PC-9 (cell line): ENCODE results near the gene NDUFAF8. TPM values are rescaled to one million over a fixed set of nuclear protein-coding genes. Genes with fewer than 3 reads are reported as not detected.

ENCODE experiments used
- BruUV-seq: library from RNA; stranded (reverse); fragments of 400-500 nt; replicated peaks from 2 replicates; lab custom pipeline; 2021; lab: Mats Ljungman, UMichigan
- CTCF ChIA-PET: fragments of 300-600 bp; sonication (Branson Sonifier 250); formaldehyde crosslinking; loops from one replicate; lab custom pipeline; 2022; ENCODE audit warnings: antibody characterized with exemption; lab: Charles Lee
- POLR2A ChIA-PET: fragments of 300-600 bp; sonication (Branson Sonifier 250); formaldehyde crosslinking; loops from one replicate; lab custom pipeline; 2022; ENCODE audit warnings: antibody characterized with exemption; ENCODE audit not compliant: unreplicated experiment; lab: Charles Lee
- DNase-seq, 2 experiments: peaks; one replicate each; pipeline versions ENCODE4 v3.0.0 to v3.0.0-alpha.2; 2015 to 2022; ENCODE audit warnings: mixed read lengths in 1 of 2
- H2AFZ ChIP-seq: fragments of 200-600 bp; sonication (generic); 2 replicates; pipeline ENCODE4 v1.8.1; 2017; ENCODE audit warnings: antibody characterized with exemption
- H3F3A ChIP-seq: fragments of 200-600 bp; sonication (generic); 2 replicates; pipeline ENCODE4 v1.8.1; 2017; ENCODE audit warnings: antibody characterized with exemption, mild to moderate bottlenecking, low read depth; ENCODE audit not compliant: insufficient read depth
- H3K27ac ChIP-seq: fragments of 200-600 bp; sonication (generic); 2 replicates; pipeline ENCODE4 v1.6.1; 2016; ENCODE audit warnings: mixed run types
- H3K27me3 ChIP-seq: fragments of 200-600 bp; sonication (generic); 2 replicates; pipeline ENCODE4 v1.6.1; 2016; ENCODE audit warnings: low read depth, mixed run types; ENCODE audit not compliant: insufficient read depth
- H3K36me3 ChIP-seq: fragments of 200-600 bp; sonication (generic); 2 replicates; pipeline ENCODE4 v1.6.1; 2016; ENCODE audit warnings: low read depth, mixed run types
- H3K4me1 ChIP-seq: fragments of 200-600 bp; sonication (generic); replicated peaks from 2 replicates; pipeline ENCODE4 v1.6.1; 2016; ENCODE audit warnings: mixed run types; ENCODE audit not compliant: insufficient read depth
- H3K4me2 ChIP-seq: fragments of 200-600 bp; sonication (generic); 2 replicates; pipeline ENCODE4 v1.6.1; 2017; ENCODE audit warnings: mixed run types
- H3K4me3 ChIP-seq: fragments of 200-600 bp; sonication (generic); 2 replicates; pipeline ENCODE4 v1.6.1; 2016; ENCODE audit warnings: mixed run types
- H3K79me2 ChIP-seq: fragments of 200-600 bp; sonication (generic); 2 replicates; pipeline ENCODE4 v1.6.1; 2017; ENCODE audit warnings: low read depth, mixed run types
- H3K9me2 ChIP-seq: fragments of 200-600 bp; sonication (generic); 2 replicates; pipeline ENCODE4 v1.8.1; 2017; ENCODE audit warnings: mild to moderate bottlenecking; ENCODE audit not compliant: insufficient read depth
- H3K9me3 ChIP-seq: fragments of 200-600 bp; sonication (generic); 2 replicates; pipeline ENCODE4 v1.8.1; 2016; ENCODE audit warnings: low read depth; ENCODE audit not compliant: insufficient read depth
- H4K20me1 ChIP-seq: fragments of 200-600 bp; sonication (generic); 2 replicates; pipeline ENCODE4 v1.8.1; 2017; ENCODE audit not compliant: insufficient read depth
- CTCF ChIP-seq: fragments of 200-600 bp; sonication (generic); conservative IDR thresholded peaks from 2 replicates; pipeline ENCODE4 v1.6.1; 2017; ENCODE audit warnings: mixed run types, antibody characterized with exemption, mild to moderate bottlenecking, moderate library complexity
- EZH2 ChIP-seq: fragments of 200-600 bp; sonication (generic); IDR thresholded peaks from 2 replicates; pipeline ENCODE4 v1.8.0; 2017; ENCODE audit warnings: antibody characterized with exemption, low read depth
- intact Hi-C: fragments of 100-400 bp; cut with micrococcal nuclease; formaldehyde crosslinking; loops from one replicate; pipeline ENCODE4 v1.10.0; 2022; ENCODE audit not compliant: unreplicated experiment
- total RNA-seq: library from RNA; stranded (reverse); gene quantifications from 2 replicates; pipeline ENCODE4 v1.2.3, GENCODE V29; 2021

Gene NDUFAF8
- total RNA-seq, 1 experiment from 2014 or later: 53.3 TPM

- intact Hi-C loops: no loop called here
- no peak for DNase-seq
- H3K4me1 ChIP-seq: peaks cover 8% of the 10 kb centered on the region; the same call in 1 of the 2 replicates
- H3K36me3 ChIP-seq: no peaks in the 10 kb centered on the region
- peaks cover 23% of the 10 kb centered on the region for H4K20me1 ChIP-seq
- H3K27me3 ChIP-seq: no peaks in the 10 kb centered on the region
- no peak overlapping the region for H2AFZ ChIP-seq
- ChIA-PET CTCF (no interaction called here), POLR2A (no interaction called here)
- H3K9me3 ChIP-seq: no peaks in the 10 kb centered on the region
- no peak overlapping the region for H3K4me3 ChIP-seq
- peaks cover 48% of the 10 kb centered on the region for H3K79me2 ChIP-seq
- no peak overlapping the region for H3K4me2 ChIP-seq
- H3K9me2 ChIP-seq: no peaks in the 10 kb centered on the region
- BruUV-seq: no TSS peak
- no peak overlapping the region for H3K27ac ChIP-seq
- no peaks in the 10 kb centered on the region for H3F3A ChIP-seq
- no peak for TF ChIP-seq EZH2
These were observed 50.5 kb downstream of the NDUFAF8 start for GRCh38 chr17:81289627-81290026.

- TF ChIP-seq EZH2 (no peak), CTCF (no peak)
- Histone ChIP-seq H3K36me3 (no peaks in the 10 kb centered on the region), H3K27ac (no peak overlapping the region), H3K9me2 (no peaks in the 10 kb centered on the region), H3K79me2 (peaks cover 51% of the 10 kb centered on the region), H3K4me3 (no peak overlapping the region), H3F3A (no peaks in the 10 kb centered on the region), H3K9me3 (no peaks in the 10 kb centered on the region), H3K4me1 (peaks cover 8% of the 10 kb centered on the region; the same call in 1 of the 2 replicates), H2AFZ (no peak overlapping the region), H3K27me3 (no peaks in the 10 kb centered on the region), H4K20me1 (peaks cover 23% of the 10 kb centered on the region), H3K4me2 (no peak overlapping the region)
- ChIA-PET CTCF (no interaction called here), POLR2A (no interaction called here)
- no peak for DNase-seq
- intact Hi-C loops: no loop called here
- no TSS peak for BruUV-seq
These were observed 51.1 kb downstream of the NDUFAF8 start for GRCh38 chr17:81290230-81290629.

Other genes with a start within 250 kb of the NDUFAF8 start
- gene CHMP6, start 247.5 kb upstream of the NDUFAF8 start, total RNA-seq: 17.4 and 18.1 TPM in 2 replicates
- 109 and 125 TPM in 2 replicates for gene BAIAP2, start 204.2 kb upstream of the NDUFAF8 start, total RNA-seq
- not detected in 2 replicates for gene PVALEF, start 73.8 kb upstream of the NDUFAF8 start, total RNA-seq
- 0.46 and 2.4 TPM in 2 replicates for gene AATK, start 73.1 kb upstream of the NDUFAF8 start, total RNA-seq
- 24.4 and 33.4 TPM in 2 replicates for gene CEP131, start 16.4 kb upstream of the NDUFAF8 start, total RNA-seq
- 35.0 and 36.8 TPM in 2 replicates for gene TEPSIN, start 263 bp upstream of the NDUFAF8 start, total RNA-seq
- 127 and 130 TPM in 2 replicates for gene SLC38A10, start 56.0 kb downstream of the NDUFAF8 start, total RNA-seq
- 33.7 and 35.4 TPM in 2 replicates for gene BAHCC1, start 156.1 kb downstream of the NDUFAF8 start, total RNA-seq